ENCODE results near the gene CASKIN1.

The CASKIN1 gene

DNA sequence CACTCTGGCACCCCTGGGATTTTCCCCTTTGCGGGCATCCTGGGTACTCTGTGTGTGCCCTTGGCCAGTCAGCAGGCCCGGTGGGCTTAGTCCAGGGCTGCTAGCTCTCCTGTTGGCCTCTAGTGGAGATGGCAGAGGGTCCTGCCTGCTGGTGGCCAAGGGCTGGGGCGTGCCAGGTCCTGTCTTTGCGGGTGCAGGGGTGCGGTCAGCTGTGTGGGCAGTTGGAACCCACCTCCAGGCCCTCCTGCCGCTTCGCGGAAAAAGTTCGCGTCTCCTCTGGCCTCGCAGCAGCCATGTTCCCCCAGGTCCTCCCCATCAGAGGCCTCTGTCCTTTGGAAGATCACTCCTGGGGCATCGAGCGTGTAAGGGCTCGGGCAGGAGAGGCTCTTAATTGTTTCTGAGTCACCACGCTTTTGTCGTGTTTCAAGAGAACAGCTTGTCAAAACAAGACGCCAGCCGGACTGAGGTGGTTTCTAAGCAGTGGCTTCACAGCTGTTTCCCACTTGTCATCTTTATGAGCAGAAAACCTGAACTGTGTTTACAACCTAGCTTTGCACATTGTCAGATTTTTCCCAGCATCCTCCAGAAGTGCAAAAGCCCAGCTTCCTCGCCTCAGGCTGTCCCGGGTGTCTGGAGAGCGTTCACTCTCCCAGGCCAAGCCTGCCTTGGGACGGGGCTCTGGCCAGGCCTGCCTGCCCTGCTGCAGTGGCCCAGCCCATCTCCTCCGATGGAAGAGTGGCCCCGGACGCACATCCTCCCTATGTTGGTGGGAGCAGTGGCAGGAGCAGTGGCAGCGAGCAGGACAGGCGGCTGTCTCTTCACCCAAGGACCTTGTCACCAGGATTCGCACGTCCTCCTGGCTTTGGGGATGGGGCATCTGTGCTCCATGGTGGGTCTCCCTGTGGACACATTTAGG is 34.9 kb upstream of the CASKIN1 start:
- H3K36me3 ChIP-seq (replicated peaks; ENCODE audit: low read depth, low read length): peaks cover 16% of the 10 kb centered on the region
- no peaks in the 10 kb centered on the region for H3K9me3 ChIP-seq (ENCODE audit: insufficient read depth, low read length)
- H3K4me1 ChIP-seq (ENCODE audit: low read length): no peaks in the 10 kb centered on the region
- H3K4me2 ChIP-seq (ENCODE audit: low read length): no peak overlapping the region
- H3K27me3 ChIP-seq (ENCODE audit: low read depth, low read length): no peaks in the 10 kb centered on the region
- no peak overlapping the region for H2AFZ ChIP-seq (ENCODE audit: low read depth, low read length)
- H3K79me2 ChIP-seq (ENCODE audit: low read length): peaks cover 22% of the 10 kb centered on the region
- peaks cover 10% of the 10 kb centered on the region for H4K20me1 ChIP-seq (ENCODE audit: insufficient read depth, low read length)
- no peak overlapping the region for H3K9ac ChIP-seq (ENCODE audit: low read length)
- TF ChIP-seq EZH2phosphoT487 (IDR thresholded peaks at IDR 0.05; ENCODE audit: low read depth): no peak
- TF ChIP-seq, protein P1, sequence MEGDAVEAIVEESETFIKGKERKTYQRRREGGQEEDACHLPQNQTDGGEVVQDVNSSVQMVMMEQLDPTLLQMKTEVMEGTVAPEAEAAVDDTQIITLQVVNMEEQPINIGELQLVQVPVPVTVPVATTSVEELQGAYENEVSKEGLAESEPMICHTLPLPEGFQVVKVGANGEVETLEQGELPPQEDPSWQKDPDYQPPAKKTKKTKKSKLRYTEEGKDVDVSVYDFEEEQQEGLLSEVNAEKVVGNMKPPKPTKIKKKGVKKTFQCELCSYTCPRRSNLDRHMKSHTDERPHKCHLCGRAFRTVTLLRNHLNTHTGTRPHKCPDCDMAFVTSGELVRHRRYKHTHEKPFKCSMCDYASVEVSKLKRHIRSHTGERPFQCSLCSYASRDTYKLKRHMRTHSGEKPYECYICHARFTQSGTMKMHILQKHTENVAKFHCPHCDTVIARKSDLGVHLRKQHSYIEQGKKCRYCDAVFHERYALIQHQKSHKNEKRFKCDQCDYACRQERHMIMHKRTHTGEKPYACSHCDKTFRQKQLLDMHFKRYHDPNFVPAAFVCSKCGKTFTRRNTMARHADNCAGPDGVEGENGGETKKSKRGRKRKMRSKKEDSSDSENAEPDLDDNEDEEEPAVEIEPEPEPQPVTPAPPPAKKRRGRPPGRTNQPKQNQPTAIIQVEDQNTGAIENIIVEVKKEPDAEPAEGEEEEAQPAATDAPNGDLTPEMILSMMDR (IDR thresholded peaks at IDR 0.05; ENCODE audit: low read depth, low read length): no peak
- no peak overlapping the region for H3K27ac ChIP-seq (ENCODE audit: low read length)
- no peak overlapping the region for H3K4me3 ChIP-seq (ENCODE audit: low read length)

DNA sequence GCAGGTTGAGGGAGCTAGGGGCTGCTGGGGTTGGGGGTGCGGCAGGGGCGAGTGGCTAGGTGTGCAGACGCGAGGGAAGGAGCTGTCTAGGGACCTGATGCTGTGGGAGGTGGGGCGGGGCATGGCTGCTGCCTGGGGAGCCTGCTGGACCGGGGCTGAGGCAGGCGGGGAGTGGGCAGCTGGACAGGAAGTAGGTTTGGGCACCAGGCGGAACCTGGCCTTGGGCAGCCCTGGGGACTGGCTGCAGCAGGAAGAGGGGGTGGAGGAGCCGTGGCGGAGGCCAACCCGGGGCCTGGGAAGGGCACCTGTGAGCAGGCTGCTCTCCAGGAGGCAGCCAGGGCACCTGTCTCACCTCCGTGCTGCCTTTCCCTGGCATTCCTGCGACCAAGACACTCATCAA is 34.0 kb upstream of the CASKIN1 start:
- H3K27ac ChIP-seq (ENCODE audit: low read length): no peak overlapping the region
- H3K27me3 ChIP-seq (ENCODE audit: low read depth, low read length): no peaks in the 10 kb centered on the region
- no peak for TF ChIP-seq EZH2phosphoT487 (IDR thresholded peaks at IDR 0.05; ENCODE audit: low read depth)
- TF ChIP-seq, protein P1 (IDR thresholded peaks at IDR 0.05; ENCODE audit: low read depth, low read length): no peak
- H3K4me1 ChIP-seq (ENCODE audit: low read length): no peaks in the 10 kb centered on the region
- H4K20me1 ChIP-seq (ENCODE audit: insufficient read depth, low read length): peaks cover 13% of the 10 kb centered on the region
- H3K79me2 ChIP-seq (ENCODE audit: low read length): peaks cover 31% of the 10 kb centered on the region
- peaks cover 16% of the 10 kb centered on the region for H3K36me3 ChIP-seq (replicated peaks; ENCODE audit: low read depth, low read length)
- H3K9ac ChIP-seq (ENCODE audit: low read length): no peak overlapping the region
- H3K4me2 ChIP-seq (ENCODE audit: low read length): no peak overlapping the region
- H3K9me3 ChIP-seq (ENCODE audit: insufficient read depth, low read length): no peaks in the 10 kb centered on the region
- no peak overlapping the region for H2AFZ ChIP-seq (ENCODE audit: low read depth, low read length)
- H3K4me3 ChIP-seq (ENCODE audit: low read length): no peak overlapping the region

DNA sequence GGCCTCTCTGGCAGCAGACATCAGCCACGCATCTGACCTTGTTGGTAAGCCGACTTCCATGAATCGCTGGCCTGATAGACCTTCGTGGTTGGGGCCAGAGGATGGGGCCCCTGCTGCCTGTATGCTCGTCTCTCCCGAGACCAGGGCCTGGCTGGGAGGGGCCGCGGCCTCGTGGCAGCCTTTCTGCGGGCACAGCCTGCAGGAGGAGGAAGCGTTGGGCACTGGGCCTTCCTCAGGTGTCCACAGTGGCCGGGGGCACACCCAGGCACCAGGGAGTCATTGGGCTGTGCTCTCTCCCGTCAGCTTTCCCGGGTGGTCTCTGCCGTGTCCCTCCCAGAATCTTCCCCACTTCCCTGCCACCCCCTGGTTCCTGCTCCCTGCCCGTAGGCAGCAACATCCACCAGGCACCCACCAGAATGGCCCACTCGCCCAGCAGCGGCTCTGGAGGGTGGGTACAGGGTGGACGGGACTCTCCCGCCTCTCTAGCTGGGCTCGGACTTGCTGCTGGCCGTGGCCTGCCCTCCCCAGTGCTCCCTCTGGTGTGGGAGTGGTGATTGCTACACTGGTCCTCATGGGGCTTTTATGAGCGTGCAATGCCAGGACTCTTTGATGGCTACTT is 33.3 kb upstream of the CASKIN1 start:
- Histone ChIP-seq H3K36me3 (replicated peaks; ENCODE audit: low read depth, low read length) (peaks cover 16% of the 10 kb centered on the region), H3K9me3 (ENCODE audit: insufficient read depth, low read length) (no peaks in the 10 kb centered on the region), H2AFZ (ENCODE audit: low read depth, low read length) (no peak overlapping the region), H3K4me3 (ENCODE audit: low read length) (no peak overlapping the region), H3K27ac (ENCODE audit: low read length) (no peak overlapping the region), H3K4me1 (ENCODE audit: low read length) (peaks cover 5% of the 10 kb centered on the region; the same call in 1 of the 2 replicates), H3K4me2 (ENCODE audit: low read length) (no peak overlapping the region), H3K27me3 (ENCODE audit: low read depth, low read length) (no peaks in the 10 kb centered on the region), H3K9ac (ENCODE audit: low read length) (no peak overlapping the region), H3K79me2 (ENCODE audit: low read length) (peaks cover 37% of the 10 kb centered on the region), H4K20me1 (ENCODE audit: insufficient read depth, low read length) (peaks cover 13% of the 10 kb centered on the region)
- TF ChIP-seq, protein P1 (IDR thresholded peaks at IDR 0.05; ENCODE audit: low read depth, low read length): no peak
- TF ChIP-seq EZH2phosphoT487 (IDR thresholded peaks at IDR 0.05; ENCODE audit: low read depth): no peak

DNA sequence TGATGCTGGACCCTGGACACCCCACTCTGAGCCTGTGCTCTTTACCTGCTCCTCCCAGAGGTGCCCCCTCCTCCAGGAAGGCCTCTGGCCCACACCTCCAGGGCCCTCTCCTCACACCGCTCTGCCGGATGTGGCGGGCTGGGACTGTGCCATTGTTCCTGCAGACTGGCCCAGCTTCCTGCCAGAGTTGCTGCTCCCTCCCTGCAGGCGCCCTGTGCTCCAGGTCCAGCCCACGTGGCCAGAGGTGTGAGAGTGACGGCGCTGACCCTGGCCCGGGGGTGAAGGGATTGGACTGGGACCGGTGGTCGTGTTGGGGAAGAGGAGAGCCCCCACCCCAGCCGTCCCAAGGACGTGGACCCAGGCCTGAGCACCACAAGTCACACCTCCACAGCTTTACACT is 32.7 kb upstream of the CASKIN1 start:
- Histone ChIP-seq H3K4me1 (ENCODE audit: low read length) (peaks cover 5% of the 10 kb centered on the region; the same call in 1 of the 2 replicates), H3K36me3 (replicated peaks; ENCODE audit: low read depth, low read length) (peaks cover 12% of the 10 kb centered on the region), H3K9ac (ENCODE audit: low read length) (no peak overlapping the region), H4K20me1 (ENCODE audit: insufficient read depth, low read length) (peaks cover 13% of the 10 kb centered on the region), H3K9me3 (ENCODE audit: insufficient read depth, low read length) (no peaks in the 10 kb centered on the region), H3K79me2 (ENCODE audit: low read length) (peaks cover 44% of the 10 kb centered on the region), H2AFZ (ENCODE audit: low read depth, low read length) (no peak overlapping the region), H3K4me2 (ENCODE audit: low read length) (no peak overlapping the region), H3K27ac (ENCODE audit: low read length) (no peak overlapping the region), H3K4me3 (ENCODE audit: low read length) (no peak overlapping the region), H3K27me3 (ENCODE audit: low read depth, low read length) (no peaks in the 10 kb centered on the region)
- no peak for TF ChIP-seq EZH2phosphoT487 (IDR thresholded peaks at IDR 0.05; ENCODE audit: low read depth)
- TF ChIP-seq, protein P1 (IDR thresholded peaks at IDR 0.05; ENCODE audit: low read depth, low read length): no peak

All from OCI-LY3 (cell line).